IMR-90 (cell line): ENCODE measurements around the gene MAML3. TPM values are rescaled to one million over a fixed set of nuclear protein-coding genes. Genes with fewer than 3 reads are reported as not detected.

Source experiments
- ATAC-seq: fragments of 200-7000 bp; cut with Tn5 transposase; 2 replicates; pipeline ENCODE4 v1.9.1; 2020; ENCODE audit warnings: low read depth, mild to moderate bottlenecking, moderate library complexity
- BruUV-seq: library from RNA; stranded (reverse); fragments of 400-500 nt; replicated peaks from 2 replicates; lab custom pipeline; 2021; lab: Mats Ljungman, UMichigan
- CTCF ChIA-PET: fragments of 300-600 bp; formaldehyde crosslinking; extraction: SDS; loops from one replicate; lab custom pipeline; 2021; ENCODE audit warnings: antibody characterized with exemption; lab: Yijun Ruan, JAX
- POLR2A ChIA-PET: fragments of 300-600 bp; sonication (Branson Sonifier 250); formaldehyde crosslinking; loops from one replicate; lab custom pipeline; 2022; ENCODE audit warnings: antibody characterized with exemption; ENCODE audit not compliant: unreplicated experiment; lab: Charles Lee
- DNase-seq: peaks from one replicate; pipeline ENCODE4 v3.0.0; 2013
- H2AFZ ChIP-seq: replicated peaks from 2 replicates; pipeline ENCODE3; 2013; ENCODE audit warnings: low read length, mild to moderate bottlenecking; ENCODE audit not compliant: poor library complexity
- H2AK5ac ChIP-seq: 2 replicates; pipeline ENCODE4 v1.6.1; 2013; ENCODE audit warnings: low read depth, low read length, inconsistent platforms
- H2AK9ac ChIP-seq: replicated peaks from 2 replicates; pipeline ENCODE3; 2013; ENCODE audit warnings: mild to moderate bottlenecking, low read depth, low read length, moderate library complexity; ENCODE audit not compliant: poor library complexity
- H2BK120ac ChIP-seq: 2 replicates; pipeline ENCODE4 v1.6.1; 2013; ENCODE audit warnings: low read depth, low read length, inconsistent platforms
- H2BK15ac ChIP-seq: 3 replicates; pipeline ENCODE4 v1.6.1; 2013; ENCODE audit warnings: low read depth, low read length, inconsistent platforms
- H2BK20ac ChIP-seq: 2 replicates; pipeline ENCODE4 v1.6.1; 2013; ENCODE audit warnings: low read depth, mild to moderate bottlenecking, inconsistent platforms, low read length, moderate library complexity
- H2BK5ac ChIP-seq: 2 replicates; pipeline ENCODE4 v1.6.1; 2013; ENCODE audit warnings: mild to moderate bottlenecking, low read depth, low read length, inconsistent platforms; ENCODE audit not compliant: poor library complexity, severe bottlenecking
- H3K14ac ChIP-seq: replicated peaks from 2 replicates; pipeline ENCODE4 v1.6.1; 2013; ENCODE audit warnings: low read depth, low read length, inconsistent platforms
- H3K18ac ChIP-seq: 2 replicates; pipeline ENCODE4 v1.6.1; 2013; ENCODE audit warnings: low read depth, low read length, control low read depth
- H3K23ac ChIP-seq: 2 replicates; pipeline ENCODE4 v1.6.1; 2013; ENCODE audit warnings: low read depth, low read length, inconsistent platforms
- H3K27ac ChIP-seq: 2 replicates; pipeline ENCODE4 v1.5.1; 2013; ENCODE audit warnings: mild to moderate bottlenecking, control low read depth, low read length; ENCODE audit not compliant: insufficient read depth
- H3K27me3 ChIP-seq: 2 replicates; pipeline ENCODE4 v1.6.1; 2013; ENCODE audit warnings: low read length; ENCODE audit not compliant: control insufficient read depth, insufficient read depth
- H3K36me3 ChIP-seq: 2 replicates; pipeline ENCODE4 v1.6.1; 2013; ENCODE audit warnings: low read length, mixed read lengths; ENCODE audit not compliant: control insufficient read depth, insufficient read depth
- H3K4ac ChIP-seq: 2 replicates; pipeline ENCODE4 v1.6.1; 2013; ENCODE audit warnings: low read depth, low read length, inconsistent platforms
- H3K4me1 ChIP-seq: 2 replicates; pipeline ENCODE4 v1.6.1; 2013; ENCODE audit warnings: low read length, mixed read lengths; ENCODE audit not compliant: control insufficient read depth, insufficient read depth
- H3K4me2 ChIP-seq: 2 replicates; pipeline ENCODE4 v1.6.1; 2013; ENCODE audit warnings: low read depth, mild to moderate bottlenecking, control low read depth, low read length, moderate library complexity
- H3K4me3 ChIP-seq: 2 replicates; pipeline ENCODE4 v1.5.1; 2013; ENCODE audit warnings: low read depth, mild to moderate bottlenecking, control low read depth, low read length, moderate library complexity; ENCODE audit not compliant: insufficient read depth
- H3K56ac ChIP-seq: 2 replicates; pipeline ENCODE4 v1.6.1; 2013; ENCODE audit warnings: low read length, inconsistent platforms; ENCODE audit not compliant: insufficient read depth; ENCODE audit errors: extremely low read depth
- H3K79me1 ChIP-seq, 2 experiments: 2 replicates each; pipeline ENCODE4 v1.6.1; 2013; ENCODE audit warnings: low read length in 2 of 2, inconsistent platforms in 1 of 2, low read depth in 1 of 2
- H3K9ac ChIP-seq: 2 replicates; pipeline ENCODE4 v1.6.1; 2013; ENCODE audit warnings: low read depth, low read length, control low read depth
- H3K9me1 ChIP-seq: 2 replicates; pipeline ENCODE4 v1.6.1; 2013; ENCODE audit warnings: low read length, inconsistent platforms; ENCODE audit not compliant: insufficient read depth
- H3K9me3 ChIP-seq: 2 replicates; pipeline ENCODE4 v1.6.1; 2013; ENCODE audit warnings: low read length; ENCODE audit not compliant: control insufficient read depth, insufficient read depth
- H4K20me1 ChIP-seq: 2 replicates; pipeline ENCODE4 v1.6.1; 2013; ENCODE audit warnings: low read length, inconsistent platforms; ENCODE audit not compliant: insufficient read depth
- H4K5ac ChIP-seq: 2 replicates; pipeline ENCODE4 v1.6.1; 2013; ENCODE audit warnings: mild to moderate bottlenecking, low read depth, low read length, control low read depth
- H4K8ac ChIP-seq, 2 experiments: 2 replicates each; pipeline ENCODE4 v1.6.1; 2013; ENCODE audit warnings: low read depth in 2 of 2, low read length in 2 of 2, control low read depth in 1 of 2, inconsistent platforms in 1 of 2
- H4K91ac ChIP-seq: 2 replicates; pipeline ENCODE4 v1.6.1; 2013; ENCODE audit warnings: low read depth, low read length, inconsistent platforms; ENCODE audit not compliant: insufficient read depth
- BHLHE40 ChIP-seq: fragments of 150-350 bp; IDR thresholded peaks from 2 replicates; pipeline ENCODE4 v1.6.1; 2016; ENCODE audit warnings: mild to moderate bottlenecking, low read depth, low read length
- CEBPB ChIP-seq: IDR thresholded peaks from 2 replicates; pipeline ENCODE4 v1.6.1; 2012; ENCODE audit warnings: low read depth, low read length, improper control_type of control experiment
- MXI1 ChIP-seq: IDR thresholded peaks from 2 replicates; pipeline ENCODE4 v1.6.1; 2012; ENCODE audit warnings: low read depth, mild to moderate bottlenecking, low read length, moderate library complexity, borderline replicate concordance
- RCOR1 ChIP-seq: IDR thresholded peaks from 2 replicates; pipeline ENCODE4 v1.6.1; 2012; ENCODE audit warnings: mild to moderate bottlenecking, low read length, improper control_type of control experiment; ENCODE audit not compliant: insufficient replicate concordance
- SMC3 ChIP-seq: fragments of 150-350 bp; IDR thresholded peaks from 2 replicates; pipeline ENCODE4 v1.6.1; 2016; ENCODE audit warnings: low read depth, mild to moderate bottlenecking, antibody characterized with exemption, low read length, moderate library complexity
- WGBS, 2 experiments: methylation state at CpG; one replicate each; pipeline versions ENCODE4 v1.1.5 to v1.1.7; 2013; ENCODE audit warnings: missing lambda C conversion rate in 2 of 2; ENCODE audit not compliant: insufficient read length in 1 of 2; ENCODE audit errors: extremely low coverage in 2 of 2; 5-methylcytosine and 5-hydroxymethylcytosine counted together
- dilution Hi-C: fragments of 300-500 bp; cut with HindIII; formaldehyde crosslinking; loops from one replicate; pipeline ENCODE4 v1.14.3; 2018; ENCODE audit warnings: low sequenced_read_pairs; ENCODE audit not compliant: unreplicated experiment
- in situ Hi-C: fragments of 300-500 bp; cut with MboI; formaldehyde crosslinking; loops from 3 replicates; pipeline ENCODE4 v1.14.3; 2019; ENCODE audit warnings: low sequenced_read_pairs, inconsistent platforms, mixed read lengths
- intact Hi-C: fragments of 100-400 bp; cut with micrococcal nuclease; formaldehyde crosslinking; loops from 2 replicates; pipeline ENCODE4 v1.10.0; 2022
- polyA plus RNA-seq, 3 experiments: library from polyadenylated mRNA; depleted of rRNA; stranded (reverse); fragments of >200 nt; gene quantifications; 2 replicates each; pipeline ENCODE4 v1.2.3, GENCODE V29; 2012; ENCODE audit warnings: low replicate concordance in 1 of 3
- total RNA-seq: library from RNA; depleted of rRNA; stranded (reverse); fragments of >200 nt; gene quantifications from 2 replicates; pipeline ENCODE4 v1.2.3, GENCODE V29; 2012

The MAML3 gene
- total and polyA plus RNA-seq, 2 of the 4 experiments (the other 2 are of a cell fraction): 0.90 to 1.7 TPM

GRCh38 chr4:139884438-139884837 lies 269.5 kb downstream of the MAML3 start:
- Histone ChIP-seq H4K20me1 (no peaks in the 10 kb centered on the region), H2AK9ac (no peak overlapping the region), H3K4me2 (no peak overlapping the region), H3K14ac (no peak overlapping the region), H3K4me1 (peaks cover 11% of the 10 kb centered on the region), H3K79me1 (peaks cover 0 to 3% of the 10 kb centered on the region in 2 experiments; a peak in 1 of 4 replicates), H3K4me3 (no peak overlapping the region), H2BK20ac (peak overlapping the region; percentile 18; the same call in 1 of the 2 replicates), H4K8ac (no peak overlapping the region), H3K4ac (no peak overlapping the region), H4K5ac (no peak overlapping the region), H3K9me1 (no peaks in the 10 kb centered on the region), H3K27me3 (no peaks in the 10 kb centered on the region), H4K91ac (no peak overlapping the region), H3K27ac (no peak overlapping the region), H2AK5ac (no peak overlapping the region), H2AFZ (no peak overlapping the region), H3K36me3 (no peaks in the 10 kb centered on the region), H2BK5ac (no peak overlapping the region), H3K9me3 (peaks cover 2% of the 10 kb centered on the region), H3K23ac (no peak overlapping the region), H3K56ac (no peak overlapping the region), H2BK120ac (no peak overlapping the region), H3K18ac (no peak overlapping the region), H2BK15ac (no peak overlapping the region), H3K9ac (no peak overlapping the region)
- dilution Hi-C loops (no loop called here), in situ Hi-C loops (no loop called here), intact Hi-C loops (no loop called here)
- ChIA-PET CTCF (interaction anchor here (0.7 kb wide), 1 partner anchor 777 kb away, joined by 4 read pairs; no protein-coding TSS in a partner anchor), POLR2A (interaction anchor here (0.6 kb wide), 1 partner anchor 9 kb away, joined by 6 read pairs; no protein-coding TSS in a partner anchor)
- ATAC-seq: no peak
- WGBS, 2 experiments: 100% methylated on average over 1 of the region's 3 CpGs; no CpG with 5 or more reads in 1 of the 2 experiments
- no peak for DNase-seq
- no TSS peak for BruUV-seq
- TF ChIP-seq SMC3 (no peak), MXI1 (no peak), BHLHE40 (no peak), RCOR1 (no peak), CEBPB (no peak)
